GM21737 (cell line): ENCODE measurements around the gene UBC.
A peak's percentile ranks its signal among the peaks of the same experiment; 100 is the strongest.
"Not testable (repeated sequence)": the region's sequence is repeated elsewhere in the genome, so short reads cannot be mapped to it uniquely, and the experiment has no call there.

Experiments
- ATAC-seq: cut with Tn5 transposase; IDR thresholded peaks from one replicate; pipeline ENCODE4 v1.9.1; 2021; ENCODE audit warnings: mild to moderate bottlenecking, moderate library complexity; ENCODE audit not compliant: unreplicated experiment

The UBC gene

DNA sequence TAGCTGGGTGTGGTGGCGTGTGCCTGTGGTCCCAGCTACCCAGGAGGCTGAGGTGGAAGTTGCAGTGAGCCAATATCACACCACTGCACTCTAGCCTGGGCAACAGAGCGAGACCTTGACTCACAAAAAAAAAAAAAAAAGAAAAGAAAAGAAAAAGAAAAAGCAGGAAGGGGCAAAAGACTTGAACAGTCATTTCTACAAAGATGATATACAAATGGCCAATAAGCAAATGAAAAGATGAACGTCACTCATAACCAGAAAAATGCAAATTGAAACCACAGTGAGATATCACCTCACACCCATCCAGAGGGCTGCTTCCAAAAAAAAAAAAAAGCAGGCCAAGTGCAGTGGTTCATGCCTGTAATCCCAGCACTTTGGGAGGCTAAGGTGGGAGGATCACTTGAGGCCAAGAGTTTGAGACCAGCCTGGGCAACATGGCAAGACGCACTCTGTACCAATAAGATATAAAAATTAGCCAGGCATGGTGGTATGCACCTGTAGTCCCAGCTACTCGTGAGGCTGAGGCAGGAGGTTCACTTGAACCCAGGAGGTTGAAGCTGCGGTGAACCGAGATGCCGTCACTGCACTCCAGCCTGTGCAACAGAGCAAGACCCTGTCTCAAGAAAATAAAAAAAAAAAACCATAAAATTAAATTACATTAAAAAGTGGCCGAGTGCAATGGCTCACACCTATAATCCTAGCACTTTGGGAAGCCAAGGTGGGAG lies 20.5 kb downstream of the UBC start:
- ATAC-seq, result no peak

DNA sequence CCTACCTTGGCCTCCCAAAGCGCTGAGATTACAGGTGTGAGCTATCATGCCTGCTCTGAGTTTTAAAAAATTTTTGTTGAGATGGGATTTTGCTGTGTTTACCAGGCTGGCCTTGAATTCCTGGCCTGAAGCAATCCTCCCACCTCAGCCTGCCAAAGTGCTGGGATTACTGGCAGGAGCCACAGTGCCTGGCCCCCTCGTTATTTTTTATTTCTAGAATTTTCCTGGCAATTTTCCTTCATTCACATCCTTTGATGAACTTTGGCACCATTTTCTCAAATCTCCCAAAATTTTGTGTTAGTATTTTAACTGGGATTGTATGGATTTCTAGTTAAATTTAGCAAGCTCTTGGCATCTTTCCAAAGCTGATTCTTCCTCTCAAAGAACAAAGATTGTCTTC lies 26.2 kb downstream of the UBC start:
- ATAC-seq, result no peak

DNA sequence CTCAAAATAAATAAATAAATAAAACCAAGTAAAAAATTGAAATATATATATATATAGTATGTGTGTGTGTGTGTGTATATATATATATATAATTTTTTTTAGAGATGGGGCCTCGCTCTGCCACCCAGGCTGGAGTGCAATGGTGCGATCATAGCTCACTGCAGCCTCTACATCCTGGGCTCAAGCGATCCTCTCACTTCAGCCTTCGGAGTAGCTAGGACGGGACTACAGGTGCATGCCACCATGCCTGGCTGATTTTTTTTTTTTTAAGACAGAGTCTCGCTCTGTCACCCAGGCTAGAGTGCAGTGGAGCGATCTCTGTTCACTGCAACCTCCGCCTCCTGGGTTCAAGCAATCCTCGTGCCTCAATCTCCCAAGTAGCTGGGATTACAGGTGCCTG lies 26.7 kb downstream of the UBC start:
- ATAC-seq, result not testable (repeated sequence)

DNA sequence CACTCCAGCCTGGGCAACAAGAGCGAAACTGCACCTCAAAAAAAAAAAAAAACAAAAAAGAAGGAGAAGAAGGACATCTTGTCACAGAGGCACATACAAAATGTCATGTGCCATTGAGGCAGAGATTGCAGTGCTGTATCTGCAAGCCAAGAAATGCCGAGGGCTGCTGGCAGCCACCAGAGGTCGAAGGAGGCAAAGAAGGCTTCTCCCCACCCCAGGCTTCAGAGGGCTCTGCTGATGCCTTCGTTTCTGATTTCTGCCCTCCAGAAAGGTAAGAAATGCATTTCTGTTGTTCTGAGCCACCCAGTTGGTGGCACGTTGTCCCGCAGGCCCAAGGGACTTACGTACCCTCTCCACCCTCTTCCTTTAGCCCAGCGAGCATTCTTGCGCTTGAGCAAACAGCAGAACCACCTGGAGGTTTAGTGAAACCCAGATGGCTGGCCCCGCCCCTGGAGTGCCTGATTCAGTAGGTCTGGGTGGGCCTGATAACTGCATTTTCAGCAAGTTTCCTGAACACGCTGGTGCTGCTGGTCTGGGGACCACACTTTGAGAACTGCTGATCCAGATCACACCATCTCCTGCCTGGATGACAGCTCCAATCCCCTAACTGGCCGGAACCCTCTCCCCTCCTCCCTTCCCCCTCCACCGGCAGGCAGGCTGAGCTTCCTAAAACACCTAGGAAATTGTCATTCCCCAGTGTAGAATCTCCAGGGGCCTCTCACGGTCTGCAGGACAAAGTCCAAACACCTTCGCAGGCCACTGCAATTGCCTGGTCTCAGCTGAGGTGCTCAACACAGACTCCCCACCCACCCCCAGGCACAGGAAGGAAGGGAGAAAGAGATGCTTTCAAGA lies 29.6 kb downstream of the UBC start:
- peak; percentile 92 for ATAC-seq

DNA sequence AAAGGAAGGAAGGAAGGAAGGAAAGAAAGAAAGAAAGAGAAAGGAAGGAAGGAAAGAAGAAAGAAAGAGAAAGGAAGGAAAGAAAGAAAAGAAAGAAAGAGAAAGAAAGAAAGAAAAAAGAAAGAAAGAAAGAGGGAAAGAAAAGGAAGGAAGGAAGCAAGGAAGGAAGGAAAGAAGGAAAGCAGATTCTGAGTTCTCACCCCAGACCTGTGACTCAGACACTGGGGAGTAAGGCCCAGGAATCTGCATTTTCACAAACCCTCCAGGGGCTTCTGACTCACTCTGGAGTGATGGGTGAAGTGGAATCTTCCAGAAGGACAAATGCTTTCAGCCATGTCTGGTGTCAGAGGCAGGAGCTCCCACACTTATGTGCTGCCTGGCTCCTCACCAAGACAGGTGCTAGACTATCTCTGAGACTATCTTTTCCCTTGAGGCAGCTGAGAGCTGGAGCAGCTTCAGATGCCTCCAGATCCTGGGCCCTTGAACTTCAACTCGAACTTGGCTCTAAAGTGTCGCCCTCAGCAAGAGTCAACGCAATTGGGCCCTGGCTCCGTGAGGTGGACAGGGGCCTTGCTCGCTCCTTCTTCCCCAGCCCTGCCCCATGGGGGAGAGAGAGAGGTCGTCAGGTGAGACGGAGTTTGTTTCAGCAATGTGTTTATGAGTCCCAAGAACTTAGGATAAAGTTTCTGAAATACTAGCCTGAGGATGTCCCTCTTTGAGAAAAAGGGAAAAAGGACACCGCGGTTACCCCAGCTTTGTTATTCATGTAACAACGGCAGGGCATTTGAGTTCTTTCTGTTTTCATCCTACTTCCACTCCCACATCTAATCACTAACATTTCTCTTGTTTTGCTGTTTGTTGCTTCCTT lies 31.0 kb downstream of the UBC start:
- ATAC-seq, result no peak

- no peak for ATAC-seq
These were observed 33.3 kb downstream of the UBC start for GRCh38 chr12:124881123-124881522.

- ATAC-seq, result not testable (repeated sequence)
These were observed 34.1 kb downstream of the UBC start for GRCh38 chr12:124880335-124880734.

- no peak for ATAC-seq
These were observed 35.5 kb downstream of the UBC start for GRCh38 chr12:124878795-124879516.

DNA sequence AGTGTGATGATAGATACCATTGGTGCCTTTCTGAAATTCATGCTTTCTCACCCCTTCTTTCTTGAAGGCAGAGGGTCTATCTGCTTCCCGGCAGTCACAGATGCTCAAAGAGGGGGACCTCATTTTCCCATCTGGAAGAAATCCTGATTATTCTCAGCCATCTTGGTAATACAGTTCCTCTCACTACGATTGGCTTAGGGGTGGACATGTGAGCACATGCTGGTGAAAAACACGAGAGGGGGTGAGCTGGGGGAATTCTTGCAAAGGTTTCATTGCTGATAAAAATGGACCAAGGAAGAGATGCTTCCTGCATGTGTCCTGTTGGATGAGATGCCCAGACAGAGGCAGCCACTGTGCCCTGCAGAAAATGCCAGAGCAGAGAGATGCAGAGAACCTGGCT lies 37.0 kb downstream of the UBC start:
- no peak for ATAC-seq

GRCh38 chr12:124876171-124876570 lies 38.3 kb downstream of the UBC start:
- ATAC-seq, result no peak

DNA sequence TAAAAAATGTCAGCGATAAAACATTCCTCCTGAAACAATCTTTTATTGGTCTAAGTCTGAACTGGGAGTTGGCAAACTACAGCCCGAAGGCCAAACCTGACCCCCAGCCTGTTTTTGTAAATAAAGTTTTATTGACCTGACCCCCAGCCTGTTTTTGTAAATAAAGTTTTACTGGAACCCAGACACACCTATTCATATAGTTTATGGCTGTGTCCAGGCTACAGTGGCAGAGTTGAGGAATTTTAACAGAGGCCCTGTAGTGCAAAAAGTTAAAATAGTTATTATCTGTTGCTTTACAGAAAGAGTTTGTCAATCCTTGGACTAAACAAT lies 38.7 kb downstream of the UBC start:
- no peak for ATAC-seq

DNA sequence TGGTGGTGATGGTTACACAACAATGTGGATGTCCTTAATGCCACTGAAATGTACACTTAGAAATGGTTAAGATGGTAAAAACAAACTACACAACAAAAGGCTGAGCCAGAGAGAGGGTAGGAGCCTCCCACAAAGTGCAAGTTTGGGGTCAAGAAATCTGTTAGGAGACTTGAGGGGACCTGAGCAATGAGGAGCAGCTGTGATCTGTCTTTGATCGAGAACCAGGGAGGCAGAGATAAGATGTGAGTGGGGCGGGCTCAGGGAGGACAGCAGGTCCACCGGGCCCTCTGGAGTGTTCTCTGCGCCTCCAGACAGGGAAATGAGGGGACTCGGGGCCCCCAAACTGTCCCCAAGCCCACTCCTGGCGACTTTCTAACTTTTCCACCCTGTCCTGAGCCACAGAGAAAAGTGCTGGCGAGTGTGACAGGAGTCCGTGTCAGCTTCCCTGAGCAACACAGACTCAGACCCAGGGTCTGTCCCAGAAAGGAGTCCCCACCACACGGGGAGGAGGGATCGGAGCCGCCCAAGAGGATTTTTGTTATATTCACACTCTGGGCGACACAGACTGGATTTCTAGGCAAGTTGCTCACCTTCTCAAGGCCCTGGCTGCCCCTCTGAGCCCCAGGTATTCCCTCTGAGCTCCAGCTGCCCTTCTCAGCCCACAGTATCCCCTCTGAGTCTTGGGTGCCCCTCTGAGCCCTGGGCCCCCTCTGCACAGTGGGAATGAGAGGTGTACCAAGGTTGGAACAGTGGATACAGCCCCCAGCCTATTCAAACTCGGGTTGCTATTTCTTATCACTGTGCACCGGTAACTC lies 39.3 kb downstream of the UBC start:
- no peak for ATAC-seq

DNA sequence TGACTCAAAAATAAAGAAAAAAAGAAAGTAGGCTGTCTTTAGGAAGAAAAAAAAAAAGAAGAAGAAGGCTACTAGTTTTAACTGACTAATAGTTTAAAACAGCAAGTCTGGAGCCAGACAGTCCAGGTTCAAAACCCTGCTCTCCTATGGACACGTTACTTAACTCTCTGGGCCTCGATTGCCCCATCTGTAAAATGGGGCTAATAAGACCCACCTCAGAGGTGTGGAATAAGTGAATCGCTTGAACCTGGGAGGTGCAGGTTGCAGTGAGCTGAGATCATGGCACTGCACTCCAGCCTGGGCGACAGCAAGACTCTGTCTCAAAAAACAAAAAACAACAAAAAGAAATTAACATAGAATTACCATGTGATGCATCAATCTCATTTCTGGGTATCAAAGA lies 40.3 kb downstream of the UBC start:
- ATAC-seq, result no peak

DNA sequence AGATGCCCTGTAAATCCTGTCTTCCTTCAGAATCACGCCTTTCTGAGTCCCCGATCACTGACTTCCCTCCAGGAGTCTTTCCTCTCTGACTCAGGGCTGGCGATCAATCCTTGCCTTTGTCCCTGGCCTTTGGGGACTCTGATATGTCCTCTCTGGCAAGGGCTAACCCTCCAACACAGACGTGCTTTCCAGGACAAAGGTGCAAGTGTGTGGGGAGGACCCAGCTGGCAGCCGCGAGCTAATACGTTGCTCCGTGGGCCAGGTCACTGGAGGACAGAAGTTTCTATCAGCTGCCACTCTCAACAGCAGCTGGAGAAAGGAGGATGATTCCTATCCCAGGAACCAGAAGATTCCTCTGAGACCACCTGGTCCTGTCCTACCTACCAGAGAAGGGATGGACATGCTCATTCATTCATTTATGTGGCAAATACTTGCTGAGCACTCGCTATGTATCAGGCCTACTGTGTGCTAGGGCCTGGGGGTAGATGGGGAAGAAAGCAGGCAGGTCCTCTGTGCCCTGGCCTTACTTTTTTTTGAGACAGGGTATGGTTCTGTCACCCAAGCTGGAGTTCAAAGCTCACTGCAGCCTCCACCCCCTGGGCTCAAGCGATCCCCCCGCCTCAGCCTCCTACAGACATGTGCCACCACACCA lies 42.3 kb downstream of the UBC start:
- no peak for ATAC-seq

DNA sequence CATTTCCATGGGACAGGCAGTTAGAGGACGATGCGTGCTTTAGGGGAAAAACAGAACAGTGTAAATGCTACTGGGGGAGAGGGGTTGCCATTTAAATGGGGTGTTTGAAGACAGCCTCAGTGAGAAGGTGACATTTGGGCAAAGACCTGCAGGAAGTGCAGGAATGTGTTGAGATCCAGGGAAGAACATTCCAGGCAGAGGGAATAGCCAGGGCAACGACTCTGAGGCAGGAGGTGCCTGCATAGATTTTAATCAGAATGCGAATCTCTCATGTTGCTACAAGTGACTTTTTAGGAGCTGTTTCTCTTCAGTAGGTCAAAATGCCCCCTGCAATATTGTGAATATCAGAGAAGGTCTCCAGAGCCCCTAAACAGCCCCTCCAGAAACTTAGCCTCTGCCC lies 43.2 kb downstream of the UBC start:
- no peak for ATAC-seq

DNA sequence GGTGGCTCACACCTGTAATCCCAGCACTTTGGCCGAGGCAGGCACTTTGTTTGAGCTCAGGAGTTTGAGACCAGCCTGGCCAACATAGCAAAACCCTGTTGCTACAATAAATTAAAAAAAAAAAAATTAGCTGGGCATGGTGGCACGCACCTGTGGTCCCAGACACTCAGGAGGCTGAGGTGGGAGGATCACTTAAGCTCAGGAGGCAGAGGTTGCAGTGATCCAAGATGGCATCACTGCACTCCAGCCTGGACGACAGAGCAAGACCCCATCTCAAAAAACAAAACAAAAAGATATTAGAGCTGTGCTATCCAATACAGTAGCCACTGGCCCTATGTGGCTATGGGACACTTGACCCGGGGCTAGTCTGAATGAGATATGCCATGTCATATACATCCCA lies 43.9 kb downstream of the UBC start:
- ATAC-seq, result no peak

GRCh38 chr12:124869059-124869665 lies 45.3 kb downstream of the UBC start:
- no peak for ATAC-seq

- no peak for ATAC-seq
These were observed 46.0 kb downstream of the UBC start for GRCh38 chr12:124868252-124869058.
